Kidney (tissue), 14 donors: ENCODE results near the gene WNT5B. TPM values are rescaled to one million over a fixed set of nuclear protein-coding genes. Genes with fewer than 3 reads are reported as not detected.

Source experiments
- DNase-seq, 5 donors: peaks; one replicate each; pipeline ENCODE4 v3.0.0-alpha.2; 2013 to 2020
- FAIRE-seq: peaks from 2 replicates; lab custom pipeline; 2012; peaks lifted over from hg19 to GRCh38; lab: Jason Lieb, UNC
- H3K27ac ChIP-seq, 2 donors: one replicate each; pipeline ENCODE4 v1.7.0; 2013; ENCODE audit warnings: low read depth in 2 of 2, low read length in 2 of 2, inconsistent platforms in 1 of 2
- H3K27me3 ChIP-seq: one replicate; pipeline ENCODE4 v1.7.1; 2013; ENCODE audit warnings: low read length, inconsistent platforms; ENCODE audit not compliant: control insufficient read depth, insufficient read depth
- H3K36me3 ChIP-seq, 3 donors: one replicate each; pipeline versions ENCODE4 v1.7.0 to v1.7.1; 2013; ENCODE audit warnings: low read length in 3 of 3, control low read depth in 1 of 3, inconsistent platforms in 1 of 3; ENCODE audit not compliant: insufficient read depth in 3 of 3, control insufficient read depth in 2 of 3
- H3K4me1 ChIP-seq, 3 donors: one replicate each; pipeline versions ENCODE4 v1.7.0 to v1.7.1; 2013; ENCODE audit warnings: low read length in 3 of 3, inconsistent platforms in 1 of 3, low read depth in 1 of 3; ENCODE audit not compliant: control insufficient read depth in 2 of 3, insufficient read depth in 2 of 3
- H3K4me3 ChIP-seq, 3 donors: one replicate each; pipeline versions ENCODE4 v1.7.0 to v1.8.1; 2013; ENCODE audit warnings: low read length in 3 of 3, control low read depth in 1 of 3, inconsistent platforms in 1 of 3
- H3K9ac ChIP-seq, 3 donors: one replicate each; pipeline versions ENCODE4 v1.7.0 to v1.7.1; 2013; ENCODE audit warnings: low read length in 3 of 3, control low read depth in 1 of 3, inconsistent platforms in 1 of 3
- H3K9me3 ChIP-seq, 3 donors: one replicate each; pipeline versions ENCODE4 v1.7.0 to v1.7.1; 2013; ENCODE audit warnings: low read length in 3 of 3, control low read depth in 1 of 3, inconsistent platforms in 1 of 3; ENCODE audit not compliant: control insufficient read depth in 2 of 3, insufficient read depth in 1 of 3
- CTCF ChIP-seq: IDR thresholded peaks from 3 replicates; pipeline ENCODE4 v1.5.1; 2012; ENCODE audit warnings: mild to moderate bottlenecking, moderate library complexity, borderline replicate concordance; ENCODE audit not compliant: insufficient read depth; ENCODE audit errors: extremely low read depth
- intact Hi-C: fragments of 100-400 bp; cut with DNase I; formaldehyde crosslinking; loops from one replicate; pipeline ENCODE4 v1.11.1; 2022
- polyA plus RNA-seq: library from polyadenylated mRNA; stranded (reverse); fragments of 350-450 nt; fragmentation: Illumina TruSeq; extraction: RNeasy Lipid Tissue Mini Kit (QIAGEN cat#74804); gene quantifications from one replicate; pipeline ENCODE4 v1.2.3, GENCODE V29; 2014; ENCODE audit warnings: low read depth, low replicate concordance; ENCODE audit not compliant: insufficient read depth
- total RNA-seq: library from RNA; stranded (reverse); fragmentation: NEBNext Ultra II Directional; extraction: Animal tissue kit (Norgen Biotek cat#: 25700); gene quantifications from one replicate; pipeline ENCODE4 v1.2.1, GENCODE V29; 2021
- donor health status: control.
- donor health status: control.
- donor health status: control.
- donor health status: control.
- donor health status: control.
- donor health status: DM: yes; HTN: yes; CAD: no.
- donor health status: Normal renal cell carcinoma (clear cell type).

WNT5B gene
- total and polyA plus RNA-seq, 2 donors from 2014 or later, result 3.4 to 4.8 TPM

- intact Hi-C loops, result no loop called here
- FAIRE-seq, result no peak
Measured at GRCh38 chr12:1632702-1633101, 3.7 kb downstream of the WNT5B start.

GRCh38 chr12:1633459-1633858, 4.4 kb downstream of the WNT5B start:
- peaks cover 7% of the 10 kb centered on the region for H3K27me3 ChIP-seq
- intact Hi-C loops, result no loop called here
- H3K27ac ChIP-seq, result no peak overlapping the region
- no peaks in the 10 kb centered on the region for H3K36me3 ChIP-seq
- no peak overlapping the region for H3K4me3 ChIP-seq
- H3K4me1 ChIP-seq, result peaks cover 0 to 3% (median 0%) of the 10 kb centered on the region in 3 donors
- DNase-seq (no peak), FAIRE-seq (no peak)
- H3K9ac ChIP-seq, result no peak overlapping the region
- H3K9me3 ChIP-seq, result no peaks in the 10 kb centered on the region
- no peak for TF ChIP-seq CTCF

More at GRCh38 chr12:1632702-1633101, 3.7 kb downstream of the WNT5B start:
- Histone ChIP-seq H3K9ac (no peak overlapping the region), H3K4me1 (peaks cover 0 to 3% (median 0%) of the 10 kb centered on the region in 3 donors), H3K4me3 (no peak overlapping the region), H3K9me3 (no peaks in the 10 kb centered on the region), H3K27ac (no peak overlapping the region), H3K36me3 (no peaks in the 10 kb centered on the region), H3K27me3 (peaks cover 7% of the 10 kb centered on the region)
- TF ChIP-seq CTCF, result no peak
- DNase-seq, result no peak

GRCh38 chr12:1634149-1634548, 5.1 kb downstream of the WNT5B start:
- H3K36me3 ChIP-seq, result no peaks in the 10 kb centered on the region
- DNase-seq (no peak), FAIRE-seq (no peak)
- peaks cover 7% of the 10 kb centered on the region for H3K27me3 ChIP-seq
- TF ChIP-seq CTCF, result no peak
- H3K9me3 ChIP-seq, result no peaks in the 10 kb centered on the region
- H3K27ac ChIP-seq, result no peak overlapping the region
- peaks cover 0 to 3% (median 0%) of the 10 kb centered on the region in 3 donors for H3K4me1 ChIP-seq
- intact Hi-C loops, result no loop called here
- H3K4me3 ChIP-seq, result no peak overlapping the region
- no peak overlapping the region for H3K9ac ChIP-seq
